Activated T-helper 1 cell treated with anti-CD3 and anti-CD28 coated beads, Interleukin-12 subunit alpha, Interleukin-12 subunit beta, Interleukin-2, Interleukin-4 antibody, amounts not matched to agents 30 ng/mL and 10 ng/mL and 1 ng/mL, durations not matched to agents 14 hours and 24 hours and 36 hours (primary cell): Measurements from ENCODE around the gene RBM4B. TPM values are rescaled to one million over a fixed set of nuclear protein-coding genes. Genes with fewer than 3 reads are reported as not detected.
A peak's percentile ranks its signal among the peaks of the same experiment; 100 is the strongest.

ENCODE experiments used
- DNase-seq: peaks from one replicate; pipeline ENCODE4 v3.0.0; 2021; ENCODE audit warnings: low spot score
- H3K27ac Mint-ChIP-seq: one replicate; pipeline ENCODE4 v1.8.0; 2021; ENCODE audit warnings: mild to moderate bottlenecking, mixed read lengths
- H3K27me3 Mint-ChIP-seq: one replicate; pipeline ENCODE4 v1.8.0; 2022; ENCODE audit warnings: mild to moderate bottlenecking, moderate library complexity, mixed read lengths; ENCODE audit not compliant: insufficient read depth
- H3K36me3 Mint-ChIP-seq: one replicate; pipeline ENCODE4 v1.8.0; 2021; ENCODE audit warnings: low read depth, mixed read lengths
- H3K4me1 Mint-ChIP-seq: one replicate; pipeline ENCODE4 v1.8.0; 2021; ENCODE audit warnings: low read depth, mixed read lengths
- H3K4me3 Mint-ChIP-seq: one replicate; pipeline ENCODE4 v1.8.0; 2021; ENCODE audit warnings: mild to moderate bottlenecking, moderate library complexity, mixed read lengths
- H3K9me3 Mint-ChIP-seq: one replicate; pipeline ENCODE4 v1.8.0; 2021; ENCODE audit warnings: mixed read lengths
- intact Hi-C: fragments of 100-400 bp; cut with micrococcal nuclease; formaldehyde crosslinking; loops from one replicate; pipeline ENCODE4 v1.15.1; 2024
- total RNA-seq: library from RNA; stranded (reverse); gene quantifications from 2 replicates; pipeline ENCODE4 v1.2.3, GENCODE V29; 2022

Gene RBM4B
- total RNA-seq, 1 donor from 2014 or later, result 16.6 TPM

DNA sequence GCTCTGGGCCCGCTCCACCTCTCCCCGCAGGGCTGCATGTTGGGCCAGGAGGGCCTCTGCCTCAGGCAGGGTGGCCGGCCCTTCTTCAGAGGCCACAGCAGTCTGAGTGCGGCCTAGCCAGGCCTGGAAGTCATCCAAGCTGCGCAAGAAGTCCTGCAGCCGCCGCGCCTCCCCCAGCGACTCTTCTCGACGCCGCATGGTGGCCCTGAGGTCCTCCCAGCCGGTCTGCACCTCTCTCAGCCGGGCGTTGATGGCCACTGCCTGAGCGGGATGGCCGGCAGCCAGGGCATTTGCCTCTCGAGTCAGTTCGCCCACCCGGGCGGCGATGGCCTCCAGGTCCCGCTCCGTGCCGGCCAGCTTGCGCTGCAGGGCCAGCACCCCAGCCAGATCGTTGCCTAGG, 23.1 kb upstream of the RBM4B start:
- no peak for DNase-seq
- no peak overlapping the region for H3K27ac Mint-ChIP-seq
- H3K9me3 Mint-ChIP-seq, result no peaks in the 10 kb centered on the region
- H3K36me3 Mint-ChIP-seq, result no peaks in the 10 kb centered on the region
- no peaks in the 10 kb centered on the region for H3K4me1 Mint-ChIP-seq
- H3K4me3 Mint-ChIP-seq, result no peak overlapping the region
- intact Hi-C loops, result no loop called here
- peaks cover 5% of the 10 kb centered on the region for H3K27me3 Mint-ChIP-seq

GRCh38 chr11:66700337-66700736, 22.6 kb upstream of the RBM4B start:
- Mint-ChIP-seq H3K27ac (no peak overlapping the region), H3K4me1 (no peaks in the 10 kb centered on the region), H3K4me3 (no peak overlapping the region), H3K9me3 (no peaks in the 10 kb centered on the region), H3K36me3 (no peaks in the 10 kb centered on the region), H3K27me3 (peaks cover 5% of the 10 kb centered on the region)
- no peak for DNase-seq
- intact Hi-C loops, result no loop called here

- H3K27me3 Mint-ChIP-seq, result peaks cover 7% of the 10 kb centered on the region
- intact Hi-C loops, result no loop called here
- no peaks in the 10 kb centered on the region for H3K4me1 Mint-ChIP-seq
- no peak overlapping the region for H3K4me3 Mint-ChIP-seq
- no peaks in the 10 kb centered on the region for H3K36me3 Mint-ChIP-seq
- H3K27ac Mint-ChIP-seq, result no peak overlapping the region
- DNase-seq, result no peak
- H3K9me3 Mint-ChIP-seq, result no peaks in the 10 kb centered on the region
These were observed 20.8 kb upstream of the RBM4B start for GRCh38 chr11:66698491-66698890.

- intact Hi-C loops, result no loop called here
- H3K4me3 Mint-ChIP-seq, result no peak overlapping the region
- no peaks in the 10 kb centered on the region for H3K9me3 Mint-ChIP-seq
- no peak overlapping the region for H3K27ac Mint-ChIP-seq
- no peaks in the 10 kb centered on the region for H3K4me1 Mint-ChIP-seq
- DNase-seq, result no peak
- peaks cover 7% of the 10 kb centered on the region for H3K27me3 Mint-ChIP-seq
- H3K36me3 Mint-ChIP-seq, result no peaks in the 10 kb centered on the region
These were observed 20.3 kb upstream of the RBM4B start for GRCh38 chr11:66697988-66698387.

GRCh38 chr11:66696146-66696545, 18.5 kb upstream of the RBM4B start:
- no peak for DNase-seq
- Mint-ChIP-seq H3K27ac (no peak overlapping the region), H3K4me1 (no peaks in the 10 kb centered on the region), H3K4me3 (no peak overlapping the region), H3K36me3 (no peaks in the 10 kb centered on the region), H3K27me3 (peaks cover 2% of the 10 kb centered on the region), H3K9me3 (no peaks in the 10 kb centered on the region)
- intact Hi-C loops, result no loop called here

GRCh38 chr11:66694732-66695207, 17.1 kb upstream of the RBM4B start:
- Mint-ChIP-seq H3K9me3 (no peaks in the 10 kb centered on the region), H3K27me3 (peaks cover 2% of the 10 kb centered on the region), H3K27ac (no peak overlapping the region), H3K4me1 (no peaks in the 10 kb centered on the region), H3K36me3 (no peaks in the 10 kb centered on the region), H3K4me3 (no peak overlapping the region)
- peak; percentile 69 for DNase-seq
- intact Hi-C loops, result loop anchor here (1.0 to 2.0 kb wide), 5 partner anchors 50 to 377 kb away; a partner anchor contains a TSS

GRCh38 chr11:66694056-66694410, 16.3 kb upstream of the RBM4B start:
- Mint-ChIP-seq H3K27me3 (peaks cover 2% of the 10 kb centered on the region), H3K4me3 (no peak overlapping the region), H3K27ac (no peak overlapping the region), H3K36me3 (no peaks in the 10 kb centered on the region), H3K9me3 (no peaks in the 10 kb centered on the region), H3K4me1 (no peaks in the 10 kb centered on the region)
- no peak for DNase-seq
- intact Hi-C loops, result loop anchor here (1.0 to 2.0 kb wide), 5 partner anchors 51 to 377 kb away; a partner anchor contains a TSS

DNA sequence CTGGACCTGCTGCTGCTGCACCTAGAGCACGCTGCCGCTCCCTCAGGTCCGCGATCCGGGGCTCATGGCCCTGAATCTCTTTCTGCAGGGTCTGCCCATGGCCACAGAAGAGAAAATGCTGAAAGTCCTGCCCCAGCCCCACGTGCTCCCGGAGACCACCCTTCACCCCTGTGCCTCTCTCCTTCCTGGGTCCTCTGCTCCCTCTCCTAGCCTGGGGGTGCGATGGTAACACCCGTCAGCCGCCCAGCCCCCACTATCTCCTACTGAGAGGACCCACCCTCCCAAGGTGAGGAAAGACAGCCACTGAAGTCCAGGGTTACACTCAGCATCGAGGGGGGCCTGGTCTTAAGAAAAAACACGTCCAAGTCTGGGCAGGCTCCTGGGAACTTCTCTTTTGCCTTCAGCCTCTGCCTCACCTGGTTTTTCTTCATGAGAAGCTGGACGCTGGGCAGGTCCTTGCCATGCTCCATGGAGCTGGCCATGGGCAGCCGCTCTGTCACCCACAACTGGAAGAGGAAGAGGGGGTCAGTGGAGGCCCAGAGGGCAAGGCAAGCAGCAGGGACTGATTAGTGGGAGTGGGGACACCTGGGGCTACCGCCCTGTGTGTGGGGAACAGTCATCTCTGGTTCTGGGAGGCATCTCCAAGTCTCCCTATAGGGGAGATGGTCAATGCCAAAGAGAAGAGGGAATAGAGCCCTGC, 15.8 kb upstream of the RBM4B start:
- Mint-ChIP-seq H3K27ac (no peak overlapping the region), H3K4me3 (no peak overlapping the region), H3K4me1 (no peaks in the 10 kb centered on the region), H3K27me3 (peaks cover 2% of the 10 kb centered on the region), H3K9me3 (no peaks in the 10 kb centered on the region), H3K36me3 (no peaks in the 10 kb centered on the region)
- DNase-seq, result no peak
- intact Hi-C loops, result loop anchor here (1.0 to 2.0 kb wide), 5 partner anchors 51 to 378 kb away; a partner anchor contains a TSS

- H3K36me3 Mint-ChIP-seq, result no peaks in the 10 kb centered on the region
- peaks cover 2% of the 10 kb centered on the region for H3K27me3 Mint-ChIP-seq
- no peaks in the 10 kb centered on the region for H3K9me3 Mint-ChIP-seq
- DNase-seq, result no peak
- intact Hi-C loops, result no loop called here
- H3K4me1 Mint-ChIP-seq, result no peaks in the 10 kb centered on the region
- H3K27ac Mint-ChIP-seq, result no peak overlapping the region
- H3K4me3 Mint-ChIP-seq, result no peak overlapping the region
These were observed 15.2 kb upstream of the RBM4B start for GRCh38 chr11:66692871-66693331.

DNA sequence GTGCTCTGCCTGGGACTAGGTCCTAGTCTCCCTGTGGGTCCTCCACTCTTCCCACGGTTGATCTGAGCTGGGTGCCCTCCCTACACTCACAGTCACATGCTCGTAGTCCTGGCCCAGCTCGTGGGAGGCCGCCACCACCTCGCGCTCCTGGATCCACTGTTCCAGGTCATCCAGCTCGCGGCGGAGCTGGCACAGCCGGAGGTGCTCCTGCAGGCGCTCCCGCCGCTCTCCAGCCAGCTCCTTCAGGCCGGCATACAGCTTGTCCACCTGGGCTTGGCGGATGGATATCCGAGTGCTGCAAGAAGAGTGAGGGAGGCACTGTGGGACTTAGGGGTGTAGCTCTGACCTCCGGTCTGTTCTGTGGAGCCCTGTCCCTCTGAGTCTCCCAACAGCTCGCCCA, 14.8 kb upstream of the RBM4B start:
- intact Hi-C loops, result no loop called here
- no peaks in the 10 kb centered on the region for H3K36me3 Mint-ChIP-seq
- DNase-seq, result no peak
- peaks cover 2% of the 10 kb centered on the region for H3K27me3 Mint-ChIP-seq
- H3K27ac Mint-ChIP-seq, result no peak overlapping the region
- H3K4me3 Mint-ChIP-seq, result no peak overlapping the region
- H3K9me3 Mint-ChIP-seq, result no peaks in the 10 kb centered on the region
- H3K4me1 Mint-ChIP-seq, result no peaks in the 10 kb centered on the region

GRCh38 chr11:66691311-66691980, 13.8 kb upstream of the RBM4B start:
- Mint-ChIP-seq H3K27me3 (peaks cover 2% of the 10 kb centered on the region), H3K4me1 (no peaks in the 10 kb centered on the region), H3K9me3 (no peaks in the 10 kb centered on the region), H3K4me3 (no peak overlapping the region), H3K36me3 (no peaks in the 10 kb centered on the region), H3K27ac (no peak overlapping the region)
- intact Hi-C loops, result no loop called here
- no peak for DNase-seq

DNA sequence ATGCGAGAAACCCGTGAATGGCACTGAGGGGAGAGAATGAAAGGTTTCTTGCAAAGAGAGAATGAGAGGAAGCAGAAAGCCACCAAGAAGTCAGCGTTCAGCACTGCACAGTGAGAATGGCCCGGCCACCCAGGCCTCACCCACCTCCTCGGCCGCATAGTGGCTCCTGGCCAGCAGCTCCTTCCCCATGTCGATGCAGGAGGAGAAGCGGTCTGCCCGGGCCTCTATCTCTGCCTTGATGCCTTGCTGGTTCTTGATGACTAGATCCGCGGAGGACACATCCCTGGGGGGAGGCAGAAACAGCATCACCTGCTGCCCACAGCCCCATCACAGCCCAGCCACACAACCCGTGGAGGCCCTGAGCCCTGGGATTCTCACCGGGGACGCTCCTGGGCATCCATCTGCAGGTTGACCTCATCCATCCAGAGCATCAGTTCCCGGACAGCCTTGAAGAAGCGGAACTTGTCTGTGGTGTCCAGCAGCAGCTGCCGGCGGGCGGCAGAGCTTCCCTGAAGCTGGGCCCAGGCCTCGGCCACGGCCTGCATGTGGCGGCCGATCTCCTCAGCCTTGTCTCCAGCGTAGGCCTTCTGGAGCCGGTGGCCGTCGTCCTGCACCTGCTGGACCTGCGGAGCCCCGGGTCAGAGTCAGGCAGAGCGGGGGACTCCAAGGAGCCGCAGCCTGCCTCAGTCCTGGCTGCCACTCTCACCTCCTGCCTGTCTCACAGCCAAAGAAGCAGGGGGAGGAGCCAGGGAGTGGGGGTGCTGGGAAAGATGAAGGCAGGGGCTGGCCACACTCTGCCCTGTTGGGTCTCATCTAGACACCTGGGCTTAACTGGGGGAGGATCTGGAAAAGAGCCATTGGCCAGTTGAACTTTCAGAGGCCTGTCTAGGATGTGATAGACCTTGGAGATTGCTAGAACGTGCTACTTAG, 12.2 kb upstream of the RBM4B start:
- Mint-ChIP-seq H3K36me3 (no peaks in the 10 kb centered on the region), H3K4me3 (no peak overlapping the region), H3K9me3 (no peaks in the 10 kb centered on the region), H3K27ac (no peak overlapping the region), H3K27me3 (peaks cover 2% of the 10 kb centered on the region), H3K4me1 (no peaks in the 10 kb centered on the region)
- no peak for DNase-seq
- intact Hi-C loops, result no loop called here
